CD4-positive, alpha-beta T cell treated with Interleukin-4 for 1 hour (primary cell): ENCODE measurements around the gene VDAC2.

Experiments
- DNase-seq, 2 donors: peaks; one replicate each; pipeline ENCODE4 v3.0.0-alpha.2; 2020 to 2022

The VDAC2 gene

GRCh38 chr10:75231672-75232581 is 21.3 kb downstream of the VDAC2 start:
- DNase-seq, result no peak

GRCh38 chr10:75233444-75234016 is 22.9 kb downstream of the VDAC2 start:
- DNase-seq, result peak in 1 of 2 donors; percentile 15

- peak; percentile 97 to 98 for DNase-seq
Measured at GRCh38 chr10:75234017-75234682, 23.6 kb downstream of the VDAC2 start.

- DNase-seq, result no peak
Measured at GRCh38 chr10:75234683-75235374, 24.2 kb downstream of the VDAC2 start.

GRCh38 chr10:75235375-75236177 is 25.0 kb downstream of the VDAC2 start, which contains the start of gene COMTD1:
TSS of gene COMTD1 (minus strand) at chr10:75235957. CDS start at chr10:75235928, 29 bp downstream.
- DNase-seq, result peak; percentile 92 to 93

- DNase-seq, result no peak
Measured at GRCh38 chr10:75236178-75236825, 25.7 kb downstream of the VDAC2 start.

- DNase-seq, result no peak
Measured at GRCh38 chr10:75238182-75239095, 27.8 kb downstream of the VDAC2 start.

- no peak for DNase-seq
Measured at GRCh38 chr10:75239096-75239790, 28.6 kb downstream of the VDAC2 start.

- no peak for DNase-seq
Measured at GRCh38 chr10:75240329-75241076, 29.9 kb downstream of the VDAC2 start.

GRCh38 chr10:75243426-75243825 is 32.8 kb downstream of the VDAC2 start:
- no peak for DNase-seq

- no peak for DNase-seq
Measured at GRCh38 chr10:75244487-75245353, 34.1 kb downstream of the VDAC2 start.

GRCh38 chr10:75245354-75246250 is 35.0 kb downstream of the VDAC2 start:
- no peak for DNase-seq

GRCh38 chr10:75246506-75246905 is 35.9 kb downstream of the VDAC2 start:
- no peak for DNase-seq

GRCh38 chr10:75247797-75248196 is 37.2 kb downstream of the VDAC2 start:
- DNase-seq, result no peak

GRCh38 chr10:75250934-75251333 is 40.3 kb downstream of the VDAC2 start:
- DNase-seq, result no peak

GRCh38 chr10:75253281-75254220 is 43.0 kb downstream of the VDAC2 start:
- DNase-seq, result no peak
